H9 (cell line): Measurements from ENCODE around the gene MAD1L1. TPM values are rescaled to one million over a fixed set of nuclear protein-coding genes. Genes with fewer than 3 reads are reported as not detected.

Source experiments
- DNase-seq: peaks from one replicate; pipeline ENCODE4 v3.0.0-alpha.2; 2017
- H2AFZ ChIP-seq: one replicate; pipeline ENCODE4 v1.6.1; 2013; ENCODE audit warnings: mild to moderate bottlenecking, low read length, control low read depth, moderate library complexity
- H2AK5ac ChIP-seq: 2 replicates; pipeline ENCODE4 v1.6.1; 2013; ENCODE audit warnings: low read length, control low read depth, mixed read lengths; ENCODE audit not compliant: insufficient read length
- H2BK120ac ChIP-seq: one replicate; pipeline ENCODE4 v1.6.1; 2013; ENCODE audit warnings: low read depth, mild to moderate bottlenecking, low read length, control low read depth, inconsistent platforms; ENCODE audit not compliant: poor library complexity, severe bottlenecking
- H2BK12ac ChIP-seq: 2 replicates; pipeline ENCODE4 v1.6.1; 2013; ENCODE audit warnings: low read length, control low read depth, mixed read lengths, low read depth; ENCODE audit not compliant: insufficient read length
- H2BK15ac ChIP-seq: 2 replicates; pipeline ENCODE4 v1.6.1; 2013; ENCODE audit warnings: low read depth, low read length, control low read depth
- H2BK20ac ChIP-seq: one replicate; pipeline ENCODE4 v1.6.1; 2013; ENCODE audit warnings: low read depth, mild to moderate bottlenecking, low read length, control low read depth, inconsistent platforms; ENCODE audit not compliant: poor library complexity, severe bottlenecking
- H2BK5ac ChIP-seq: 2 replicates; pipeline ENCODE4 v1.6.1; 2013; ENCODE audit warnings: low read length, control low read depth, mixed read lengths; ENCODE audit not compliant: insufficient read length
- H3K14ac ChIP-seq: 2 replicates; pipeline ENCODE4 v1.6.1; 2013; ENCODE audit warnings: low read length, control low read depth; ENCODE audit not compliant: insufficient read depth
- H3K18ac ChIP-seq: 2 replicates; pipeline ENCODE4 v1.6.1; 2013; ENCODE audit warnings: low read depth, mild to moderate bottlenecking, mixed read lengths, low read length, control low read depth; ENCODE audit not compliant: insufficient read length
- H3K23ac ChIP-seq: 2 replicates; pipeline ENCODE4 v1.6.1; 2013; ENCODE audit warnings: low read length, control low read depth, mixed read lengths, low read depth; ENCODE audit not compliant: insufficient read length
- H3K23me2 ChIP-seq: 2 replicates; pipeline ENCODE4 v1.6.1; 2013; ENCODE audit warnings: low read depth, mild to moderate bottlenecking, mixed read lengths, low read length, control low read depth; ENCODE audit not compliant: insufficient read length, poor library complexity, severe bottlenecking
- H3K27ac ChIP-seq: 2 replicates; pipeline ENCODE4 v1.5.1; 2013; ENCODE audit warnings: low read length, control low read depth, mixed read lengths, low read depth; ENCODE audit not compliant: insufficient read length
- H3K27me3 ChIP-seq: 2 replicates; pipeline ENCODE4 v1.6.1; 2013; ENCODE audit warnings: low read length, control low read depth, inconsistent platforms; ENCODE audit not compliant: insufficient read depth
- H3K4ac ChIP-seq: 2 replicates; pipeline ENCODE4 v1.6.1; 2013; ENCODE audit warnings: low read depth, mild to moderate bottlenecking, control low read depth, inconsistent platforms, low read length, moderate library complexity
- H3K4me1 ChIP-seq: 2 replicates; pipeline ENCODE4 v1.6.1; 2013; ENCODE audit warnings: low read length, control low read depth, inconsistent platforms; ENCODE audit not compliant: insufficient read depth
- H3K4me2 ChIP-seq: 2 replicates; pipeline ENCODE4 v1.6.1; 2013; ENCODE audit warnings: low read length, control low read depth, mixed read lengths; ENCODE audit not compliant: insufficient read length, insufficient read depth
- H3K56ac ChIP-seq: 2 replicates; pipeline ENCODE4 v1.6.1; 2013; ENCODE audit warnings: low read depth, mild to moderate bottlenecking, mixed read lengths, low read length, control low read depth; ENCODE audit not compliant: insufficient read length
- H3K79me1 ChIP-seq: 2 replicates; pipeline ENCODE4 v1.6.1; 2013; ENCODE audit warnings: low read depth, mild to moderate bottlenecking, moderate library complexity, low read length, control low read depth, inconsistent platforms; ENCODE audit not compliant: insufficient read depth, poor library complexity, severe bottlenecking
- H3K79me2 ChIP-seq: 2 replicates; pipeline ENCODE4 v1.6.1; 2013; ENCODE audit warnings: low read length, control low read depth, inconsistent platforms; ENCODE audit not compliant: insufficient read depth
- H3K9ac ChIP-seq: 2 replicates; pipeline ENCODE4 v1.6.1; 2013; ENCODE audit warnings: low read length, control low read depth, mixed read lengths; ENCODE audit not compliant: insufficient read length; ENCODE audit errors: extremely low read depth
- H3K9me3 ChIP-seq: one replicate; pipeline ENCODE4 v1.6.1; 2013; ENCODE audit warnings: low read depth, low read length, inconsistent platforms; ENCODE audit not compliant: control insufficient read depth
- H3T11ph ChIP-seq: one replicate; pipeline ENCODE4 v1.6.1; 2013; ENCODE audit warnings: mild to moderate bottlenecking, low read length, control low read depth, inconsistent platforms
- H4K20me1 ChIP-seq: one replicate; pipeline ENCODE4 v1.6.1; 2013; ENCODE audit not compliant: control insufficient read depth, insufficient read length, insufficient read depth
- H4K5ac ChIP-seq: 2 replicates; pipeline ENCODE4 v1.6.1; 2013; ENCODE audit warnings: low read depth, mild to moderate bottlenecking, mixed read lengths, low read length, control low read depth; ENCODE audit not compliant: insufficient read length
- H4K8ac ChIP-seq: replicated peaks from 2 replicates; pipeline ENCODE4 v1.6.1; 2013; ENCODE audit warnings: low read length, control low read depth, mixed read lengths, low read depth; ENCODE audit not compliant: insufficient read length
- H4K91ac ChIP-seq: 2 replicates; pipeline ENCODE4 v1.6.1; 2013; ENCODE audit warnings: low read depth, mild to moderate bottlenecking, moderate library complexity, mixed read lengths, low read length, control low read depth; ENCODE audit not compliant: insufficient read length
- H3K27ac Mint-ChIP-seq, 3 experiments: 2 replicates in 2 of 3; 3 replicates in 1 of 3; pipeline ENCODE4 v1.8.0; 2020 to 2021; ENCODE audit warnings: mixed read lengths in 3 of 3, mild to moderate bottlenecking in 1 of 3, moderate library complexity in 1 of 3
- H3K27me3 Mint-ChIP-seq: 2 replicates; pipeline ENCODE4 v1.8.0; 2021; ENCODE audit warnings: low read depth, mild to moderate bottlenecking, moderate library complexity, mixed read lengths
- H3K36me3 Mint-ChIP-seq, 3 experiments: 2 replicates in 2 of 3; 3 replicates in 1 of 3; pipeline ENCODE4 v1.8.0; 2020 to 2021; ENCODE audit warnings: low read depth in 3 of 3, mixed read lengths in 3 of 3; ENCODE audit not compliant: insufficient read depth in 1 of 3
- H3K4me1 Mint-ChIP-seq, 2 experiments: 2 replicates each; pipeline ENCODE4 v1.8.0; 2020; ENCODE audit warnings: mixed read lengths in 2 of 2
- H3K4me3 Mint-ChIP-seq, 2 experiments: 2 replicates in 1 of 2; 3 replicates in 1 of 2; pipeline ENCODE4 v1.8.0; 2020 to 2021; ENCODE audit warnings: mild to moderate bottlenecking in 2 of 2, mixed read lengths in 2 of 2, moderate library complexity in 1 of 2
- H3K9me3 Mint-ChIP-seq, 2 experiments: 2 replicates in 1 of 2; 3 replicates in 1 of 2; pipeline ENCODE4 v1.8.0; 2020; ENCODE audit warnings: mild to moderate bottlenecking in 2 of 2, mixed read lengths in 2 of 2, moderate library complexity in 1 of 2
- WGBS: extraction: QIAGEN DNeasy Blood & Tissue Kit; methylation state at CpG from one replicate; pipeline ENCODE4 v1.1.7; 2013; ENCODE audit warnings: missing lambda C conversion rate, low lambda C conversion rate, mixed read lengths; ENCODE audit not compliant: insufficient read length; ENCODE audit errors: extremely low coverage; 5-methylcytosine and 5-hydroxymethylcytosine counted together
- total RNA-seq: library from RNA; stranded (reverse); gene quantifications from 2 replicates; pipeline ENCODE4 v1.2.1, GENCODE V29; 2021
- TF ChIP-seq, protein P1 (sequence below): fragments of 200-600 bp; sonication (generic); conservative IDR thresholded peaks from 3 replicates; pipeline ENCODE4 v1.8.0; 2021; ENCODE audit warnings: antibody characterized with exemption, mild to moderate bottlenecking

Gene MAD1L1
- total RNA-seq, 1 experiment from 2014 or later = 39.0 TPM

DNA sequence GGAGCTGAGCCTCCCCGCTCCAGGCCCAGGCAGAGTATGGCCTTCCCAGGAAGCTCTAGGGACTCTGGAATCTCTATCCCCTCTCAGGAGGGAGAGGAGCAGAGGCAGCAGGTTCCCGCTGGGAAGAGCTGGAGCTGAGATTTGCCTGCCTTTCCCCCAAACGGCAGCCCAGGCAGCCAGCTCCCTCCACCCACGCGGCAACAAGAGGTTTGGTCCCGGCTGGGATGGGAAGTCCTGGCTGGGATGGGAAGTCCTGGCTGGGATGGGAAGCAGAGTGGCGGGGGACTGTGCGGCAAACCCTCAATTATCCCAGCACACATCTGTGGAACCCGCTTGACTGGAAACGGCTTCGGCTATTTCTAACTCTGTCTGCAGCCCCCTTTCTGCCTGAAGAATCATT is 339.7 kb downstream of the MAD1L1 start:
- WGBS = no CpG with 5 or more reads among the region's 11 CpGs

More for the DNA sequence above, 339.7 kb downstream of the MAD1L1 start:
- TF ChIP-seq, protein P1, sequence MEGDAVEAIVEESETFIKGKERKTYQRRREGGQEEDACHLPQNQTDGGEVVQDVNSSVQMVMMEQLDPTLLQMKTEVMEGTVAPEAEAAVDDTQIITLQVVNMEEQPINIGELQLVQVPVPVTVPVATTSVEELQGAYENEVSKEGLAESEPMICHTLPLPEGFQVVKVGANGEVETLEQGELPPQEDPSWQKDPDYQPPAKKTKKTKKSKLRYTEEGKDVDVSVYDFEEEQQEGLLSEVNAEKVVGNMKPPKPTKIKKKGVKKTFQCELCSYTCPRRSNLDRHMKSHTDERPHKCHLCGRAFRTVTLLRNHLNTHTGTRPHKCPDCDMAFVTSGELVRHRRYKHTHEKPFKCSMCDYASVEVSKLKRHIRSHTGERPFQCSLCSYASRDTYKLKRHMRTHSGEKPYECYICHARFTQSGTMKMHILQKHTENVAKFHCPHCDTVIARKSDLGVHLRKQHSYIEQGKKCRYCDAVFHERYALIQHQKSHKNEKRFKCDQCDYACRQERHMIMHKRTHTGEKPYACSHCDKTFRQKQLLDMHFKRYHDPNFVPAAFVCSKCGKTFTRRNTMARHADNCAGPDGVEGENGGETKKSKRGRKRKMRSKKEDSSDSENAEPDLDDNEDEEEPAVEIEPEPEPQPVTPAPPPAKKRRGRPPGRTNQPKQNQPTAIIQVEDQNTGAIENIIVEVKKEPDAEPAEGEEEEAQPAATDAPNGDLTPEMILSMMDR = no peak
- H2BK15ac ChIP-seq = no peak overlapping the region
- H2BK120ac ChIP-seq = no peak overlapping the region
- no peak overlapping the region for H3K56ac ChIP-seq
- peaks cover 8 to 12% (median 9%) of the 10 kb centered on the region in 3 experiments for H3K36me3 Mint-ChIP-seq
- H2BK5ac ChIP-seq = no peak overlapping the region
- no peaks in the 10 kb centered on the region; the same call in 1 of the 2 replicates for H3K27me3 Mint-ChIP-seq
- H4K91ac ChIP-seq = no peak overlapping the region
- H2AK5ac ChIP-seq = no peak overlapping the region
- no peaks in the 10 kb centered on the region for H3K27me3 ChIP-seq
- no peak overlapping the region for H2BK20ac ChIP-seq
- H3K23me2 ChIP-seq = no peaks in the 10 kb centered on the region
- no peak overlapping the region; the same call in 1 of the 2 replicates for H3K14ac ChIP-seq
- no peak overlapping the region for H3K18ac ChIP-seq
- no peak overlapping the region for H3K4me2 ChIP-seq
- peaks cover 0 to 3% of the 10 kb centered on the region in 2 experiments; a peak in 1 of 4 replicates for H3K4me1 Mint-ChIP-seq
- no peak overlapping the region for H3K4ac ChIP-seq
- no peak overlapping the region for H3K23ac ChIP-seq
- peaks cover 7 to 9% of the 10 kb centered on the region in 2 experiments for H3K9me3 Mint-ChIP-seq
- H3K4me1 ChIP-seq = no peaks in the 10 kb centered on the region
- no peaks in the 10 kb centered on the region for H3K79me2 ChIP-seq
- no peak overlapping the region for H4K8ac ChIP-seq
- H3T11ph ChIP-seq = no peak overlapping the region
- no peak overlapping the region for H3K4me3 Mint-ChIP-seq
- no peak overlapping the region for H4K5ac ChIP-seq
- H4K20me1 ChIP-seq = no peaks in the 10 kb centered on the region
- H3K9ac ChIP-seq = no peak overlapping the region
- peak overlapping the region; percentile 32 to 84 (median 77); a peak in 5 of 7 replicates for H3K27ac Mint-ChIP-seq
- no peaks in the 10 kb centered on the region for H3K79me1 ChIP-seq
- no peak for DNase-seq
- H3K9me3 ChIP-seq = peaks cover 5% of the 10 kb centered on the region
- H2AFZ ChIP-seq = no peak overlapping the region
- no peak overlapping the region for H3K27ac ChIP-seq
- no peak overlapping the region for H2BK12ac ChIP-seq
